HG03045 (cell line): Measurements from ENCODE around the gene RASGRF1.

Source experiments
- ATAC-seq: cut with Tn5 transposase; IDR thresholded peaks from one replicate; pipeline ENCODE4 v1.9.1; 2021; ENCODE audit warnings: mild to moderate bottlenecking, moderate library complexity; ENCODE audit not compliant: unreplicated experiment

Gene RASGRF1

DNA sequence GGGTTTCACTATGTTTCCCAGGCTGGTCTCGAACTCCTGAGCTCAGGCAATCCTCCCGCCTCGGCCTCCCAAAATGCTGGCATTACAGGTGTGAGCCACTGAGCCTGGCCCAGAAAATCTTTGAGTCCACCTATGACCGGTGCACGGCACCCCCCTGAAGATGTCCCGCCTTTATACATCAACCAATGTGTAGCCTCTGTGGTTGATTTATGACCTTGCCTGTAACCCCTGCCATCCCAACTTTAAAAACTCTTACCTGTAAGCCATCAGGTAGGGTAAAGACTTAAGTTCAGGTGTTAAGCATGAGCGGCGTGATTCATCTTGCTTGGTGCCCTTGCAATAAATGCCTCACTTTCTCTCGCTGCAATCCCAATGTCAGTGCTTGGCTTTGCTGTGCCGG is 131.2 kb downstream of the RASGRF1 start:
- no peak for ATAC-seq

DNA sequence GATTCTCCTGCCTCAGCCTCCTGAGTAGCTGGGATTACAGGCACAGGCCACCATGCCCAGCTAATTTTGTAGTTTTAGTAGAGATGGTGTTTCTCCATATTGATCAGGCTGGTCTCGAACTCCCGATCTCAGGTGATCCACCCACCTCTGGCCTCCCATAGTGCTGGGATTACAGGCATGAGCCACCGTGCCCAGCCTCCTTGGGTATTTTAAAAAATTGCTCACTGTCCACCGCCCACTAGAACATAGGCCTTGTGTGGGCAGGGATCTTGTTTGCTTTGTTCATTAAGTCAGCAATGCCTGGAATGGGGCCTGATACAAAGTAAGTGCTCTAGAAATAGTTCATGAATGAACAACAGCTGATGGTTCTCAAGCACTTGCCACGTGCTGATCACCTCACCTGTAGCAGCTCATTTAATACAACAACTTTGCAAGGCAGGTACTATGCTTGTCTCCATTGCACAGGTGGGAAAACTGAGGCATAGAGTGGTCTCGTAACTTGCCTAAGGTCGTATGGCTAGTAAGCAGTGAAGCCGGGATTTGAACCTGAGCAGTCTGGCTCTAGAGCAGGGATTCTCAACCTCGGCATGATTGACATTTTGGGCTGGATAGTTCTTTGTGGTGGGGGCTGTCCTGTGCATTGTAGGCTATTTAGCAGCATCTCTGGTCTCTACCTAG is 133.0 kb downstream of the RASGRF1 start:
- ATAC-seq: no peak

DNA sequence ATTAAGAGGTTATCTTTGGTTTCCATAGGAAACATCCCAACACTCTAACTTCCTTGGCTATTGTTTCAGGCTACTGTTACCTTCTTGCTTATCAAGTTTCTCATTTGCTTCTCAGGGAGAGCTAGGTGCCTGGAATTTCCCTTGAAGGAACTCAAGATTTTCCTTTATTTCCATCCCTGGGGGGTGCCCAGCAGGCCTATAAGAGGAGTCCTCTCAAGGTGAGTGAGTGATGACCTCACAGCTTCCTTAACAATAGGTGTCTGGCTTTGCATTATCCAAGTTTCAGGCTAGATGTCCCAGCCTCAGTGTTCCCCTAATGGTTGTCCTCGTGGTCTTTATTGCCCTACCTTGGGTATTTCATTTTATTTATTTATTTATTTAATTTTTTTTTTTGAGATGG is 133.6 kb downstream of the RASGRF1 start:
- ATAC-seq: no peak

DNA sequence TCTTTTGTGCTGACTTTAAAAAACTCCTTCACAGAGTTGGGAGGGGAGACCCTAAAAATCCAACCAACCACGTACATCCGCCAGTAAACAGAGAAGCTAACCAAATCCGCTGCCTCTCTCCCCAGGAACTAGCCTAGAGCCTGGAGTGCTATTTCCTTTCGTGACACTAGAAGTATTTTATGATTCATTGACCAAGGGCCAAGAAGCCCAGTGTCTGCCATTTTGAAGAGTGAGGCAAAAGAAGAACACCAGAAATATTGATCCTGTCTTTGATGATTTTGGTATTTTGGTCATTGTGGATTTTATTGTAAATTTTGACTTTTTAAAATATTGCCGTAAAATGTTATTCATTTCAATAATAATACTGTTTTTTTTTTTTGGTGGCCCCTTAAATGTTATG is 135.2 kb downstream of the RASGRF1 start:
- no peak for ATAC-seq

DNA sequence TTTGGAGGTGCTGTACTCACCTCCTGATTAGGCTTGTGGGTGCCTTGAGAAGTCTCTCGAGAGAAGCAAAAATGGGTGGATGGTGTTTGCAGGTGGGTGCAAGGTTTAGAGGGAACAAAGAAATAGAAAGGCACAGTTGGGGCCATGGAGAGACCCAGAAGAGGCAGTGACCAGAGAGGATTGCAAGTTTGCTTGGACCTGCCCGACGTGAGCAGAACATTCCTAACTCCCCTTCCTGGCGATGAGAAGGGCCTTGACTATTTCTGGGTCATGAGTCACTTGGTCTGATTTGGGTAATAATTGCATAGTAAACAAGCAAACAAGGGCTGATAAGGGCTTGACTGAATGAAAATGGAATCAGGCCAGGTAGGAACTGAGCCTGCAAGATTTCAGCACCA is 138.7 kb downstream of the RASGRF1 start:
- no peak for ATAC-seq

DNA sequence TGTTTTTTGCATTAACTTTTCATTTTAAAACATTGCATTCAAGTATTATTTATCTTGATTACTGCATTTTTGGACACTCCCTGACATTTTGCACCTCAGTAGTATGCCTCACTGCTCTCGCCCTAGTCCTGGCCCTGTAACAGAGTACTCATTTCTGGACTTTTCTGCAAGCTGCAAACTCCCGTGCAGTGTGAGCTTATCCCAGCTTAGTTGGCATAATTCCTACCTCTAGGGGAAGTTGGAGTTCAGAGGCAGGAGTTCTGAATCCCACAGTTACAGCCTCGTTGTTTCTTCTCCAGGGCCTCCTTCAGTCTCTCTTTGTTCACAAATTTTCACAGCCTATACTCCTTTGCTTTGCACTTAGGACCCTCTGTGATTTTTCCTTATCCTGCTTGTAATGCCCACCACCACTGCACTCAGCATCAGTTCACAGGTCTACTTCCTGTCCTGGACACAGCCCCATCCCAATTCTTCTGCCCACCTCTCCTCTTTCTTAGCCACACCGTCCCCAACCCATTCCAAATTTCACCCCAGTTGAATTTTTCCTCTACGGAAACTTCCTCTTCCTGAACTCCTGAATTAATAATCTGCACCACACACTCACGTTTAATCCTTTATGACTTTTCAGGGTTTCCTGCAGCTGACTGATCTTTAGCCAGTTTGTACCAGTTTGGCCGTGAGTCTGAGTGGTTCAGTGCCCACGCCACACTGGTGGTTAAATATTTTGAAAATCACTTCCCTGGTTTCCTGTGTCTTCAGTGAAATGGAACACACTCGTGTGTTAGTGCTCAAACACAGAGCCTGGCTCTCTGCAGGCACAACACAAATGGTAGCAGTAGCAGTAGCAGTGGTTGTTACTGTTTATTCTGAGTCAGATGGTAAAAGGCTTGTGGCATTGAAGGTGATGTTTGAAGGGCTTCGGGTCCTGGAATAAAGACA is 139.4 kb downstream of the RASGRF1 start:
- no peak for ATAC-seq

DNA sequence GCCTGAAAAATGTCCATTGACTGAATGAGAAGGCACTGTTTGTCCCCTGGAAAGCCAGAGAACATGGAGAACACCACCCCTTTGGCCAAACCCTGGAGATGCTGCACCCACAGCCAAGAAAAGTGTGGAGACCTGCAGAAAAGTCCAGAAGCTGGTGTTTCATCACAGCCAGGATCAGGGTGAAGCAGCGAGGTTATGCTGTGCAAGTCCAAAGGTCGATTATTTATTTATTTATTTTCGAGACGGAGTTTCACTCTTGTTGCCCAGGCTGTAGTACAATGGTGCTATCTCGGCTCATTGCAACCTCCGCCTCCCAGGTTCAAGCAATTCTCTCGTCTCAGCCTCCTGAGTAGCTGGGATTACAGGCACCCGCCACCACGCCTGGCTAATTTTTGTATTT is 140.2 kb downstream of the RASGRF1 start:
- ATAC-seq: no peak

DNA sequence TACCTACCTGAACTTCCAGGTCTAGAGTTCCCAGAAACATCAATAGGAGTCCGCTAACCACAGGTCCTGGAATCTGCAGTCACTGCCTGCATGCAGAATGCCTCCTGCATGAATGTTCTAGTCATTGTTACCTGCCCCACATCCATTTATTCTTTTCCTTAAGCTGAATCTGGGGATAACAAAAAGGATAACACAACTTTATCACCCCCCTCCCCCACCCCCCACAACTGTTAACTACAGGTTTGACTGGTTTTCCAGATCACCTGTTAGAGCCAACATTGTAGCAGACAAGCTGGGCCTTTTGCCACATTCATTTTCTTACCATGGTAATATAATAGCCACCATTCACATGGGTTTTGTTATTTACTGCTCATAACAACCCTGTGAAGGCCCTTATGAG is 141.1 kb downstream of the RASGRF1 start:
- no peak for ATAC-seq

DNA sequence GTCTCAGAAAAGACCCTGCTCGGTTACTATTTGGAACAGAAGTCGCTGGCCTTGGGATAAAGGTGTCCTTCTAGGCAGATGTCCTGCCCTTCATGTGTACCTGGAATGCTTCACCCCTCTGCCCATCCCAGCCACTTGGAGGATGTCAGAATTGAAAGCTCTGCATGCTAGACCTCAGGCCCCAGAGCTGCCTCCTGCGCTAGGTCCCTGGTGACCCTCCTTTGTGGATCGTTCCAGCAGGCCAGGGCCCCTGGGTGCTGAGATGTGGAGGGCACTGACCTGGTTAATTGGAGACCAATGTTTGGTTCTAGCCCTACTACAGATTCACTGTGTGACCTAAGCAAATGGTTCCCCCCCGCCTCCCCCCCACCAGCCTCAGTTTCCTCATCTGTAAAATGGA is 143.1 kb downstream of the RASGRF1 start:
- ATAC-seq: no peak

DNA sequence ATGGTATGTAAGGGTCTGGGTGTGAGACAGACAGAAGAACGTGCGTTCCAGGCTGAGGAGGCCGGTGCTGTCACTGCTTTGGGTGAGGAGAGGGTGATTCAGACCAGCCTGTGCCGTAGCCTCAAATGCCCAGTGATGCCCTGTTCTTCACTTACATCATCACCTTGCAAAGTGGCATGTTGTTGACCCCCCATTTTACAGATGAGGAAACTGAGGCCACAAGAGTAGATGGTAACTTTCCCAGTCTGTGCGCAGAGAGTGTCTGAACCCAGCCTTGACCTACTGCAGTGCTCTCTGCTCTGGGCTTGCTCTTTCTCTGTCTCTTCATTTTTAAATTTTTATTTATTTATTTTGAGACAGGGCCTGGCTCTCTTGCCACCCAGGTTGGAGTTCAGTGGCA is 144.1 kb downstream of the RASGRF1 start:
- ATAC-seq: no peak

DNA sequence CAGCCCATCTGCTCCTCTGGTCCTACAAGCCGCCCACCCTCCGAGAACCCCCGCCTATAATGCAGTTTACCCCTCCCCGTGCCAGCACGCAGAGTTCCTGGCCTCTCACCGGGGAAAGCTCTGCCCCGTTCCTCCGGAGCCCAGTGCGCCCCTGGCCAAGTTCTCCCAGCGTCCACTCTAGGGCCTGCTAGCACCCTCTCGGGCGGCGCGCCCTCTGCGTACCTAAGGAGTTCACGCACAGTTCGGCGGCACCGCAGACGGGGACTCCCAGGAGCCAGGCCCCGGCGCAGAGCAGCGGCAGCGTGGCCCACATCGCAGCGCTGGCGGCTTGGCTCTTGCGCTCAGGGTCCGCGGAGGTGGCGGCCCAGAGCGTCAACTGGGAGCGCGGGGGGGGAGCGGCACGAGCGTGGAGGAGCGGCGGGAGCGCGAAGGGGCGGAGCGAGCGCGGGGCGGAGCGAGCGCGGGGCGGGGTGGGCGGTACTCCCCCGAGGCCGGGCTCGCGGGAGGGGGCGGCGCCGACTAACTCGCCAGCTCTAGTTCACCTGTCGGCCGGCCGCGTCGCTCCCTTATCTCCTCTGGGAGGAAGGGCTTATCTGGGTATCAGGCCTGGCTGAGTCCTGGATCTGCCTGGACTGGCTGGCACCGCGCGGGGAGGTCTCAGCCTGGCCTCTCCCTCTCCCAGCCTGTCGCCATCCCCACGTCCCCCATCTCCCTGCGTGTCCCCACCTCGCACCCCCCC is 145.7 kb downstream of the RASGRF1 start, which contains the start of gene CTSH:
Gene CTSH (minus strand): TSS at position 378 of the 739 bp plus-strand sequence. CDS start 65 bp downstream, at position 313.
- peak; percentile 60 for ATAC-seq

DNA sequence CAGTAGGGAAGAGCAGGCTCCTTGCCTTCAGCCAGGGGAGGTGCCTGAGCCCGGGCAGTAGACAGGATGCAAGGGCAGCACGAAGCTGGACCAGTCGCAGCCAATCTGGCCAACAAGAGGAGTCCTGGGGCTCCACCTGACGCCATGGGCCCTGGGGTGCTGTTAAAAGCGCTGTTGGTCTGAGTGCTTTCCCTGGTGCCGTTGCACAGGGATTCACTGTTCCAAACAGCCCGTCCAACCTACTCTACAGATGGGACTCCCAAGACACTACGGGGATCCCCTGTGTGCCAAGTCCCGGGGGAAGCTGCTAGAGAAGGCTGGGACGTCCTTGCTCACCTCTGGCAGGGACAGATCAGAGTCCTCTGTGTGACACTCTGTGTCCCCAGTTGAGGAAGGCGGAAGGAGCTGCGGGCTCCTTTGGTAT is 146.4 kb downstream of the RASGRF1 start:
- ATAC-seq: peak; percentile 21

DNA sequence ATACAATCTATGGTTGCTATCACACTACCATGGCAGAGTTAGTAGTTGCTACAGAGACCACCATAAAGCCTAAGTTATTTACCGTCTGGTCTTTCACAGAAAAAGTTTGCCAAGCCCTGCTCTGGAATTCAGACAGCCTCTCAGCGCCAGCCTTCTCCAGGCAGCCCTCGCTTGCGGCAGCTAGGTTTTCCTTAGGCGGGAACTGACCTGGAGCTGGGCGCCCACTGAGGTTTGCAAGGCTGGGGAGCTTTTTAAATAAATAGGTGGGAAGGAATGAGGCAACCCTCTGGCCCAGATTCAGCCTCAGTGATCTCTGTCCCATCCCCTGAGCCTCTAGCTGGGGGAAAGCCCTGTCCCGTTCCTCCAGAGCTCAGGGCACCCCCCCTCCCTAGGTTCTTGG is 146.9 kb downstream of the RASGRF1 start:
- ATAC-seq: no peak

DNA sequence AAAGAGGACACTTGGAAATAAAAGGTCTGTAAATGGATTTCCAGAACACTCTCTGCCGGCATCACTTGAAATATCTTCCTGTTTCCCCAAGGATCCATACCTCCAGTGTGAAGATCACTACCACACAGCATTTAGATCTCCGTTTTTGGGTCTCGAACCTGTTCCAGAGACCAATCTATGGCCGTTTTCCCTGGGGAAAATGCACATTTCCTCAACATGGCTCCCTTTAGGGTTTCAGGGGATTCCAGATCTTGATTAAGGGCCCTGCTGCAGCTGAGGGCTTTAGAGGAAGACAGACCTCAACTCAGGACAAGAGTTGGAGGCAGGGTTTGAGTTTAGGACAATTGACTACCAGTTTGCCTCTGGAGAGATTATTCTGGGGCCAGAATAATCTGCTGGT is 147.8 kb downstream of the RASGRF1 start:
- no peak for ATAC-seq

DNA sequence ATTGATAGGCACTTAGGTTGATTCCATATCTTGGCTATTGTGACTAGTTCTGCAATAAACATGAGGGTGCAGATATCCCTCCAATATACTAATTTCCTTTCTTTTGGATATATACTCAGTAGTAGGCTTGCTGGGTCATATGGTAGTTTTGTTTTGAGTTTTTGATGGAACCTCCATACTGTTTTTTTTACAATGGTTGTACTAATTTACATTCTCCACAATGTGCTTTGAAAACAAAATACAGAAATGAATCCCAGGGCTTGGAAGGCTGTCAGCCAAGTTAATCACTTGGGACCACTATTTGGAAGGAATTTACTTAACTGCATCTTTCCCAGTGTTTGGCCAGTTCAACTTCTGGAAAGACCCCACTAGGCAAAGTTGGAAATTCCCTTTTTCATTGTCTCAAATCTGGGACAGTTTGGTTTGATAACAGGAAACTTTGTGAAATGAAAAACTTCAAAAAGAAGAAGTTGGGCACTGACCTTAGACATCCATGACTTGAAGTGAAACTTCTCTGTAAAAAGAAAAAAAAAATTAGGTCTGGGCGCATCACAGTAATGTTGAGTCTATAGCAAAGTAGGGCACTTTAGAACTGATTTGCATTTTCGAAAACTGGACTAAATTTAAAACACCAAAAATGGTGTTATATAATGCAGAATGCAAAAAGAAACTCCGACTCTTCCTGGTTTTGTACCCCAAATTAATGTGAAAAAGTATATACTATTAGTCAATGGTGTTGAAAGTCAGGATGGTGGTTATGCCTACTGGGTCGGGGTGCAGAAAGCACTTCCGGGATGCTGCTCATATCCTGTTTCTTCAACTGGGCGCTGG is 151.7 kb downstream of the RASGRF1 start:
- ATAC-seq: peak; percentile 54

DNA sequence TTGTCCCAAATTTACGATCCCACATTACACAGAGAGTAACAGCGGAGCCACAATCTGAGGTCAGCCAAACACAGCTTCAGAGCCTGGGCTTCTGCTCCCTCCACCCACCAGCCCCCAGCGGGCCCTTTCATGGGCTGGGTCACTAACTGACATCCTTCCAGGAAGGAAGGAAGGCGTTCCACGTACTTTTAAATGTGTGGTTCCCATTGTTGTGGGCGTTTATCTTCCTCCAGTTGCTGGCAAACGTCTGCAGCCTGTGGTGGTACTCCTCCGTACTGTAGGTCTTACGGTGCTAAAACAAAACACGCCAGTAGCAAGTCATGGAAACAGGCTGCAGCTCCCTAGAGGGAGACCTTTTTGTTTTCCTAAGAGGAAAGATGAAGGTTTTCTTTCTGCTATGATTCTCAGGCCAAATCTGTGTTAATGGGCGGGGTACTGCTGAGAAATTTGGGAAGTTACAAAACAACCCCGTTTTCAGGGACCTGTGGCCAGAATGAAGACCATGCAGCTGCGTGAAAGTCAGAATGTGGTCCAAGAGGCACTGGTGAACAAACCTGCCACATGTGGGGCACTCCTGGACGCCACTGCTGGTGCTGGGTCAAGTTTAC is 153.3 kb downstream of the RASGRF1 start:
- no peak for ATAC-seq

DNA sequence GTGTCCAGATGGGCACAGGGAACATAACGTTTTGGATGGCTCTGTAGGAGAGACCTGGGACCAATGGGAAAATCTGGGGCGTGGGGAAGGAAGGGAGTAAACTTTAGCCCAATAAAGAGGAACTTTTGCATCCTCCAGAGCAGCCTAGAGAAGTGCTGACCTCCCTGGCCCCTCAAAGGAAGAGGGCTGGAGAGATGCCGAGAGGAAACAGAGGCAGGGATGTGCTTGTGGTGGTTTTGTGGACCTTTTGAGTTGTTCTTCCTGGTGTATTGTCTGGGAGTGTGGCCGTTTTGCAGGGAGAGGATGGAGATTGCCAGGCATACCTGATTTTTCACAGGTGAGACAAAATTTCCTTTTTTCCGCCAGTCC is 155.9 kb downstream of the RASGRF1 start:
- ATAC-seq: no peak

DNA sequence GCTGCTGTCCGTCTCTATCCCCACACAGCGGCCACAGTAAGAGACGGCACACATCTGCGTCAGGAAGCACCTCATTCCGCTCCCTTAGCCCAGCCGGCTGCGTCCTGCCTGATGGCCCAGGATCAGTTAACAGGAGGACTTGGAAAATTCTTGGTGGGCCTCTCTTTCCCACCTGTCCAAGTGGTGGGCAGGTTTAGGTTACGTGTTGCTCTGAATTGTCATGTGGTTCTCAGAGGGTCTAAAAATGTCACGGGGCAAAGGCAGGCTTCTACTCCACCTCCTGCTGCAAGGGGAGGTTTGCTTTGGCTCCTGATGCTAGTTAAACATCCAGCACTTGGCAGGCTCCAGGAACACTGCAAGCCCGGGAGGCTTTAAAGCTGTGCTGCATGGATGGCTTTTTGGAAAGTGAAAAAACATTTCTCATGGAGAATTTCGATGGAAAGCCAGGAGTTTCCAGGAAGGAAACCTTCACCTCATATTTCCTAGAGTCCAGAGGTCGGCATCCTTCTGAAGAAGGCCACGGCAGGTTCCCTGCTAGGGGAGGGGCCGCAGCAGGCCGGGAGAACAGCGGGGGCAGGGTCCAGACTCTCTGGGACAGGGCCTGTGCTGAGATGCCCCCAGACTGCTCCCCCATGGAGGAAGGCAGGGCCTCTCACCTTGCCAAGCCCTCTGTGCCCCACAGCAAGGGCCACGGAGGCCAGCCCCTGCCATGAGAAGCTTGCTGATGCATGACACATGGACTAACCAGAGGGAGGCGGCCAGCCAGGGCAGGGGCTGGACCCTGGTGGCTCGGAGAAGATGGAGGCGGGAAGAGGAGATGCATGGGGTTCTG is 156.5 kb downstream of the RASGRF1 start:
- ATAC-seq: no peak

DNA sequence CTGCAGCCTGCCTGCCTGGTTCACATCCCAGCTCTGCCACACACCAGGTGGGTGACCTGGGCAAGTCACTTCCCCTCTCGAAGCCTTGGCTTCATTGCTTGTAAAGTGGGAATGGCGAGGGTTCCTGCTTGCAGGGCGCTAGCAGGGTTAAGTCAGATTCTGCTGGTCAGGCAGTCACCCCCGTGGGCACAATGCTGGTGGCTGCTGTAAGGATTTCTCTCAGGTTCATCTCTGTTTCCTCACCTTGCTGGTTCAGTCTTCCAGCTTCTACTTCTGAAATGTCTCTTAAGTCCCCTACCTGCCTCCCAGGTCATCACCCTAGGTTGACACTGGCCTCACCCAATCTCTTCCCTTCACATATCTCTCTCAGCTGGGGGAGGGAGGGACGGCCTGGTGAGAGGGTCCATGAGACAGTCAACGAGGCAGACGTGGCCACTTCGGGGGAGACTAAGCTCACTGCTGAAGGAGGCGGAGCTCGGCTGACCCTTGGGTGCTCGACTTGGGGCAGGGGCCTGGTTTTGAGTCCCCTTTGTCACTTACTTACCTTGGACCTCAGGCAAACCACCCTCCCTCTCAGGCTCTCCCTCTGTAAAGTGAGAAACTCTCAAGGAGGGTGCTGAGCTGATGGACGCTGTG is 157.3 kb downstream of the RASGRF1 start:
- ATAC-seq: no peak
